Adipocyte (in vitro differentiated cells): ENCODE measurements around the gene JPH2.

Source experiments
- DNase-seq: peaks from one replicate; pipeline ENCODE4 v3.0.0-alpha.2; 2015; ENCODE audit warnings: low read depth
- H3K27me3 ChIP-seq: replicated peaks from 2 replicates; pipeline ENCODE4 v1.7.0; 2013; ENCODE audit warnings: mild to moderate bottlenecking, low read length, moderate library complexity; ENCODE audit not compliant: control insufficient read depth, insufficient read depth
- H3K36me3 ChIP-seq: 2 replicates; pipeline ENCODE4 v1.7.0; 2013; ENCODE audit warnings: low read length, mild to moderate bottlenecking, moderate library complexity; ENCODE audit not compliant: control insufficient read depth, insufficient read depth, severe bottlenecking
- H3K4me1 ChIP-seq: 2 replicates; pipeline ENCODE4 v1.7.0; 2013; ENCODE audit warnings: mild to moderate bottlenecking, low read length, moderate library complexity; ENCODE audit not compliant: control insufficient read depth, insufficient read depth
- H3K4me3 ChIP-seq: 2 replicates; pipeline ENCODE4 v1.7.0; 2013; ENCODE audit warnings: mild to moderate bottlenecking, low read length, moderate library complexity
- H3K9ac ChIP-seq: 2 replicates; pipeline ENCODE4 v1.7.0; 2013; ENCODE audit warnings: mild to moderate bottlenecking, low read length, moderate library complexity
- H3K9me3 ChIP-seq: 2 replicates; pipeline ENCODE4 v1.7.0; 2013; ENCODE audit warnings: mild to moderate bottlenecking, low read length, moderate library complexity; ENCODE audit not compliant: control insufficient read depth

The JPH2 gene

GRCh38 chr20:44070139-44070900 is 116.7 kb downstream of the JPH2 start:
- H3K9me3 ChIP-seq, result no peaks in the 10 kb centered on the region
- no peak for DNase-seq
- H3K4me3 ChIP-seq, result no peak overlapping the region
- H3K27me3 ChIP-seq, result peaks cover 35% of the 10 kb centered on the region
- H3K4me1 ChIP-seq, result peaks cover 3% of the 10 kb centered on the region
- H3K36me3 ChIP-seq, result no peaks in the 10 kb centered on the region
- H3K9ac ChIP-seq, result no peak overlapping the region

GRCh38 chr20:44069203-44070011 is 117.6 kb downstream of the JPH2 start:
- Histone ChIP-seq H3K27me3 (peaks cover 35% of the 10 kb centered on the region), H3K36me3 (no peaks in the 10 kb centered on the region), H3K9me3 (no peaks in the 10 kb centered on the region), H3K4me1 (peaks cover under 1% of the 10 kb centered on the region), H3K4me3 (no peak overlapping the region), H3K9ac (no peak overlapping the region)
- no peak for DNase-seq

- no peak overlapping the region for H3K9ac ChIP-seq
- no peak for DNase-seq
- H3K9me3 ChIP-seq, result no peaks in the 10 kb centered on the region
- no peaks in the 10 kb centered on the region for H3K4me1 ChIP-seq
- no peaks in the 10 kb centered on the region for H3K36me3 ChIP-seq
- H3K27me3 ChIP-seq, result peaks cover 33% of the 10 kb centered on the region
- H3K4me3 ChIP-seq, result no peak overlapping the region
Observed at GRCh38 chr20:44068316-44069201, 118.4 kb downstream of the JPH2 start.

GRCh38 chr20:44067650-44068081 is 119.3 kb downstream of the JPH2 start:
- H3K9me3 ChIP-seq, result no peaks in the 10 kb centered on the region
- H3K27me3 ChIP-seq, result peaks cover 28% of the 10 kb centered on the region
- H3K9ac ChIP-seq, result no peak overlapping the region
- H3K4me1 ChIP-seq, result no peaks in the 10 kb centered on the region
- no peak for DNase-seq
- H3K4me3 ChIP-seq, result no peak overlapping the region
- H3K36me3 ChIP-seq, result no peaks in the 10 kb centered on the region

GRCh38 chr20:44066645-44067606 is 120.1 kb downstream of the JPH2 start:
- no peaks in the 10 kb centered on the region for H3K4me1 ChIP-seq
- no peaks in the 10 kb centered on the region for H3K9me3 ChIP-seq
- H3K36me3 ChIP-seq, result no peaks in the 10 kb centered on the region
- H3K27me3 ChIP-seq, result peaks cover 24% of the 10 kb centered on the region
- no peak overlapping the region for H3K4me3 ChIP-seq
- DNase-seq, result no peak
- H3K9ac ChIP-seq, result no peak overlapping the region

- H3K36me3 ChIP-seq, result no peaks in the 10 kb centered on the region
- no peak overlapping the region for H3K9ac ChIP-seq
- H3K4me1 ChIP-seq, result no peaks in the 10 kb centered on the region
- no peak overlapping the region for H3K4me3 ChIP-seq
- H3K9me3 ChIP-seq, result no peaks in the 10 kb centered on the region
- H3K27me3 ChIP-seq, result peaks cover 13% of the 10 kb centered on the region
- no peak for DNase-seq
Observed at GRCh38 chr20:44065401-44066340, 121.3 kb downstream of the JPH2 start.

GRCh38 chr20:44064501-44065400 is 122.2 kb downstream of the JPH2 start:
- Histone ChIP-seq H3K4me3 (no peak overlapping the region), H3K4me1 (no peaks in the 10 kb centered on the region), H3K36me3 (no peaks in the 10 kb centered on the region), H3K27me3 (peaks cover 11% of the 10 kb centered on the region), H3K9me3 (no peaks in the 10 kb centered on the region), H3K9ac (no peak overlapping the region)
- DNase-seq, result no peak
